ENCODE results near the gene MGLL. TPM values are rescaled to one million over a fixed set of nuclear protein-coding genes. Genes with fewer than 3 reads are reported as not detected.

The MGLL gene
- total RNA-seq, 2 donors from 2014 or later: 123 to 200 TPM

GRCh38 chr3:127680798-127681221, 141.5 kb downstream of the MGLL start:
- no peak overlapping the region for H3K27ac ChIP-seq
- no peaks in the 10 kb centered on the region for H3K9me3 ChIP-seq
- no peak overlapping the region for H3K4me3 ChIP-seq
- no peak for TF ChIP-seq CTCF (IDR thresholded peaks at IDR 0.05)
- H3K9ac ChIP-seq (ENCODE audit: low read depth in 2 of 2, low read length in 2 of 2): no peak overlapping the region
- no peaks in the 10 kb centered on the region for H3K27me3 ChIP-seq
- no peaks in the 10 kb centered on the region for H3K4me1 ChIP-seq
- DNase-seq: no peak
- intact Hi-C loops (cut with DNase I): no loop called here
- no peaks in the 10 kb centered on the region for H3K36me3 ChIP-seq

GRCh38 chr3:127680146-127680661, 142.1 kb downstream of the MGLL start:
- intact Hi-C loops (cut with DNase I): no loop called here
- H3K27ac ChIP-seq: no peak overlapping the region
- no peak for TF ChIP-seq CTCF (IDR thresholded peaks at IDR 0.05)
- no peak for DNase-seq
- H3K36me3 ChIP-seq: no peaks in the 10 kb centered on the region
- H3K27me3 ChIP-seq: no peaks in the 10 kb centered on the region
- H3K4me3 ChIP-seq: no peak overlapping the region
- H3K4me1 ChIP-seq: no peaks in the 10 kb centered on the region
- H3K9me3 ChIP-seq: no peaks in the 10 kb centered on the region
- H3K9ac ChIP-seq (ENCODE audit: low read depth in 2 of 2, low read length in 2 of 2): no peak overlapping the region

- no peak overlapping the region for H3K9ac ChIP-seq (ENCODE audit: low read depth in 2 of 2, low read length in 2 of 2)
- no peak overlapping the region for H3K4me3 ChIP-seq
- H3K4me1 ChIP-seq: no peaks in the 10 kb centered on the region
- no peak overlapping the region for H3K27ac ChIP-seq
- H3K9me3 ChIP-seq: no peaks in the 10 kb centered on the region
- no peaks in the 10 kb centered on the region for H3K27me3 ChIP-seq
- TF ChIP-seq CTCF (IDR thresholded peaks at IDR 0.05): no peak
- no peaks in the 10 kb centered on the region for H3K36me3 ChIP-seq
- intact Hi-C loops (cut with DNase I): no loop called here
- DNase-seq: no peak
These were observed 142.7 kb downstream of the MGLL start for GRCh38 chr3:127679534-127680145.

GRCh38 chr3:127678611-127679533, 143.4 kb downstream of the MGLL start:
- intact Hi-C loops (cut with DNase I): no loop called here
- no peak for DNase-seq

GRCh38 chr3:127678315-127678599, 144.1 kb downstream of the MGLL start:
- Histone ChIP-seq H3K9me3 (no peaks in the 10 kb centered on the region), H3K4me3 (no peak overlapping the region), H3K4me1 (no peaks in the 10 kb centered on the region), H3K9ac (ENCODE audit: low read depth in 2 of 2, low read length in 2 of 2) (no peak overlapping the region), H3K27ac (no peak overlapping the region), H3K36me3 (no peaks in the 10 kb centered on the region), H3K27me3 (no peaks in the 10 kb centered on the region)
- intact Hi-C loops (cut with DNase I): no loop called here
- no peak for TF ChIP-seq CTCF (IDR thresholded peaks at IDR 0.05)
- no peak for DNase-seq

More at GRCh38 chr3:127678611-127679533, 143.4 kb downstream of the MGLL start:
- no peak overlapping the region for H3K27ac ChIP-seq
- H3K9me3 ChIP-seq: no peaks in the 10 kb centered on the region
- H3K4me1 ChIP-seq: no peaks in the 10 kb centered on the region
- H3K27me3 ChIP-seq: no peaks in the 10 kb centered on the region
- H3K9ac ChIP-seq (ENCODE audit: low read depth in 2 of 2, low read length in 2 of 2): no peak overlapping the region
- no peaks in the 10 kb centered on the region for H3K36me3 ChIP-seq
- no peak overlapping the region for H3K4me3 ChIP-seq
- TF ChIP-seq CTCF (IDR thresholded peaks at IDR 0.05): no peak
